Brain microvascular endothelial cell (primary cell): Measurements from ENCODE around the gene NLRC5.

Experiments used
- DNase-seq: peaks from one replicate; pipeline ENCODE4 v3.0.0-alpha.2; 2020
- H3K27ac ChIP-seq: fragments of 250-450 bp; sonication (Bioruptor Pico); 2 replicates; pipeline ENCODE4 v1.5.1; 2020; ENCODE audit warnings: mild to moderate bottlenecking, moderate library complexity
- H3K27me3 ChIP-seq: fragments of 250-450 bp; sonication (Bioruptor Pico); replicated peaks from 2 replicates; pipeline ENCODE4 v1.5.1; 2020; ENCODE audit warnings: mild to moderate bottlenecking
- H3K36me3 ChIP-seq: fragments of 250-450 bp; sonication (Bioruptor Pico); replicated peaks from 2 replicates; pipeline ENCODE4 v1.5.1; 2020; ENCODE audit warnings: mild to moderate bottlenecking
- H3K4me3 ChIP-seq: 2 replicates; pipeline ENCODE4 v1.5.1; 2011; ENCODE audit warnings: low read depth, mild to moderate bottlenecking, control low read depth, low read length, moderate library complexity
- in situ Hi-C: cut with HindIII; loops from 2 replicates; pipeline ENCODE4 v1.10.0; 2017; ENCODE audit warnings: low sequenced_read_pairs, low pct_ligation_motif_present
- TF ChIP-seq, protein P1 (sequence below): IDR thresholded peaks from 2 replicates; pipeline ENCODE4 v1.5.1; 2011; ENCODE audit warnings: low read depth, mild to moderate bottlenecking, moderate library complexity, low read length, control low read depth, inconsistent platforms; ENCODE audit errors: missing control alignments

The NLRC5 gene

DNA sequence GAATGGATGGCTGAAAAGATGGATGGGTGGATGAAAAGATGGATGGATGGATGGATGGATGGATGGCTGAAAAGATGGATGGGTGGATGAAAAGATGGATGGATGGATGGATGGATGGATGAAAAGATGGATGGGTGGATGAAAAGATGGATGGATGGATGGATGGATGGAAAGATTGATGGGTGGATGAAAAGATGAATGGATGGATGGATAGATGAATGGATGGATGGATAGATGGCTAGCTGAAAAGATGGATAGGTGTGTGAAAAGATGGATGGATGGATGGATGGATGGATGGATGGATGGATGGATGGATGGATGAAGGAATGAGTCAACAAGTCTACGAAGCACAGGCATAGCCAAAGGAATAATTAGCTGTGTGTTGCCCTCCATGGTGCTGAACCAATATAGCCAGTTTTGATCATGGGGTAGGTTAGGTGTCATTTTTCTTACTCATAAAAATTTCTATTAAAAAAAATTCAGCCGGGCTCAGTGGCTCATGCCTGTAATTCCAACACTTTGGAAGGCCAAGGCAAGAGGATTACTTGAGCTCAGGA lies 41.1 kb downstream of the NLRC5 start:
- DNase-seq, result no peak
- Histone ChIP-seq H3K27ac (no peak overlapping the region), H3K36me3 (peaks cover 7% of the 10 kb centered on the region), H3K4me3 (no peak overlapping the region), H3K27me3 (no peaks in the 10 kb centered on the region)
- in situ Hi-C loops, result no loop called here
- TF ChIP-seq, protein P1, sequence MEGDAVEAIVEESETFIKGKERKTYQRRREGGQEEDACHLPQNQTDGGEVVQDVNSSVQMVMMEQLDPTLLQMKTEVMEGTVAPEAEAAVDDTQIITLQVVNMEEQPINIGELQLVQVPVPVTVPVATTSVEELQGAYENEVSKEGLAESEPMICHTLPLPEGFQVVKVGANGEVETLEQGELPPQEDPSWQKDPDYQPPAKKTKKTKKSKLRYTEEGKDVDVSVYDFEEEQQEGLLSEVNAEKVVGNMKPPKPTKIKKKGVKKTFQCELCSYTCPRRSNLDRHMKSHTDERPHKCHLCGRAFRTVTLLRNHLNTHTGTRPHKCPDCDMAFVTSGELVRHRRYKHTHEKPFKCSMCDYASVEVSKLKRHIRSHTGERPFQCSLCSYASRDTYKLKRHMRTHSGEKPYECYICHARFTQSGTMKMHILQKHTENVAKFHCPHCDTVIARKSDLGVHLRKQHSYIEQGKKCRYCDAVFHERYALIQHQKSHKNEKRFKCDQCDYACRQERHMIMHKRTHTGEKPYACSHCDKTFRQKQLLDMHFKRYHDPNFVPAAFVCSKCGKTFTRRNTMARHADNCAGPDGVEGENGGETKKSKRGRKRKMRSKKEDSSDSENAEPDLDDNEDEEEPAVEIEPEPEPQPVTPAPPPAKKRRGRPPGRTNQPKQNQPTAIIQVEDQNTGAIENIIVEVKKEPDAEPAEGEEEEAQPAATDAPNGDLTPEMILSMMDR, result no peak

DNA sequence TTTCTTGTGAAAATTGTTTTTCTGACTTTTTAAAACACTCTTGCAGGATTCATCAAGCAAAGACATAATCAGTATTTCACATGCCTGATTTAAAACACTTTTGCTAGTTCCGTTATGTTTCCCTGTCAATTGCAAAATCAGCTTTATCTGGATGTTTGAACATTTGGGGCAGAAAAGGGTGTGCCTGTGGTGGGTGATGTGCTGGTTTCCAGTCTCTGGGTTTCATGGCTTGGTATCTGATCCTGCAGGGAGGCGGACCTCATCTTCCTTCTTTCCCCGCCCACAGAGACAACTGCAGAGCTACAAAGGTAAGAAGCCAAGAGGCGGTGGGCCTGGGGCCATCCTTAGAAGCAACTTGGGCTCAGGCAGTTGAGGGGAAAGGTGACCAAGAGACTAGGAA lies 41.8 kb downstream of the NLRC5 start:
- Histone ChIP-seq H3K27me3 (no peaks in the 10 kb centered on the region), H3K27ac (no peak overlapping the region), H3K36me3 (peaks cover 7% of the 10 kb centered on the region), H3K4me3 (no peak overlapping the region)
- TF ChIP-seq, protein P1, result no peak
- in situ Hi-C loops, result no loop called here
- no peak for DNase-seq

DNA sequence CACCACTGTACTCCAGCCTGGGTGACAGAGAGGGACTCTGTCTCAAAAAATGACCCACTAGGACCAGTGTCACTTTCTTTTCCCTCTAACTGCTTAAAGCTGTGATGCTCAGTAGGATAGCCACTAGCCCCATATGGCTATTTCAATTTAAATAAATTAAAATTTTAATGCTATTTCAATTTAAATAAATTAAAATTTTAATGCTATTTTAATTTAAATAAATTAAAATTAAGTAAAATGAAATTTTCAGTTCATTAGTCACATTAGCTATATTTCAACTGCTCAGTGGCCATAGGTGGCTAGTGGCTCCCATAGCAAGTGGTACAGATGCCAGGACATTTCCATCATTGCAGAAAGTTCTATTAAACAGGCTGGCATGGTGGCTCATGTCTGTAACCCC lies 43.0 kb downstream of the NLRC5 start:
- H3K27ac ChIP-seq, result no peak overlapping the region

DNA sequence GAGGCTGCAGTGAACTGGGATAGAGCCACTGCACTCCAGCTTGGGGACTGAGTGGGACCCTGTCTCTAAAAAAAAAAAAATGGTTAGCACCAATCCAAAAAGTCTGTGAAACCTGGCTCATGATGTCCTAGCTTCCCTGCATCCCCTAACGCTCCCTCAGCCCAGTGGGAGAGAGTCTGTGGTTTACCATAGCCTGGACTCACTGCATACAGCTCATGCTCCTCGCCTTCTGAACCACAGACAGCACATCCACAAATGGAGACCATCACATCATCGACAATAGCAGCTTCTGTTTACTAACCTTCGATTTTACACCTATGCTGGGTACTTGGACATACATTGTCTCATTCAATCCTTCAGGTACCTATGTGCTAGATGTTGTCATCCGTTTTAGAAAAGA lies 43.6 kb downstream of the NLRC5 start:
- DNase-seq, result no peak
- Histone ChIP-seq H3K4me3 (no peak overlapping the region), H3K27ac (no peak overlapping the region), H3K27me3 (no peaks in the 10 kb centered on the region), H3K36me3 (peaks cover 7% of the 10 kb centered on the region)
- in situ Hi-C loops, result no loop called here
- TF ChIP-seq, protein P1, result no peak

More for the DNA sequence above, 43.0 kb downstream of the NLRC5 start:
- peaks cover 7% of the 10 kb centered on the region for H3K36me3 ChIP-seq
- no peak overlapping the region for H3K4me3 ChIP-seq
- DNase-seq, result no peak
- in situ Hi-C loops, result no loop called here
- no peaks in the 10 kb centered on the region for H3K27me3 ChIP-seq
- TF ChIP-seq, protein P1, result no peak

DNA sequence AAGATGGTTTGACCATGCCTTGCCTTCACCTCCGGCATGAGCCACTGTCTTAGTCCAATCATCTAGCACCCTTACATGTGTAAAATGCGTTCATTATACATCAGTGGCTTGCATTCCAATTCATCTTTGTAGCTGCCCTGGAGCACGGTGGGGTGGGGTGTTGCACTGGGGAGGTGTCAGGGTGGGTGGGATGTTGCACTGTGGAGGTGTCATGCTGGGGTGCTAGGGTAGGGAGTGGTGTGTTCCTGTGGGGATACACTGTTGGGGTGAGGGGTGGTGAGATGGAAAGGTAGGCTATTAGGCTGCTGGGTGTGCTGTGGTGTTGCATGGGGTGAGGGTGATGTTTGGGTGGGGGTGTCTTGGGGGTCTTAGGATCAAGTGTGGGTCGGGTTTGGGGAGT lies 47.0 kb downstream of the NLRC5 start:
- no peak overlapping the region for H3K4me3 ChIP-seq
- no peak for DNase-seq
- H3K27ac ChIP-seq, result no peak overlapping the region
- in situ Hi-C loops, result no loop called here
- no peaks in the 10 kb centered on the region for H3K27me3 ChIP-seq
- TF ChIP-seq, protein P1, result no peak
- H3K36me3 ChIP-seq, result peaks cover 16% of the 10 kb centered on the region

DNA sequence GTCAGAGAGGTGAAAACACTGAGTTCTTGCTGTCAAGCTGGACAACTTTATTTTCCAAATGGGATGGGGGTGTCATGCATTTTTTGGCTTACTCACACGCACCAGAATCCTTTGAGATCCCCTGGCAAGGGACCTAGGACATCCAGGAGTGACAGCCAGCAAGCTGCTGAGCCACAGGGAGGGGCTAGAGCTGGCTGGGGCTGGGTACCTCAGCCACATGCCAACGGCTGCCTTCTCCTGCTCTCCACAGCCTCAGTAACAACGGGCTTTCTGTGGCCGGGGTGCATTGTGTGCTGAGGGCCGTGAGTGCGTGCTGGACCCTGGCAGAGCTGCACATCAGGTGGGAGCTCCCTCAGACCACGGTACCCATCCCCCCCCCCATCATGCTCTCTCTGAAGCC lies 47.6 kb downstream of the NLRC5 start:
- Histone ChIP-seq H3K36me3 (peaks cover 16% of the 10 kb centered on the region), H3K27me3 (no peaks in the 10 kb centered on the region), H3K4me3 (no peak overlapping the region), H3K27ac (no peak overlapping the region)
- TF ChIP-seq, protein P1, result no peak
- in situ Hi-C loops, result no loop called here
- DNase-seq, result no peak
